K562 (cell line): ENCODE results near the gene ENDOU. TPM values are rescaled to one million over a fixed set of nuclear protein-coding genes. Genes with fewer than 3 reads are reported as not detected.

Experiments used
- ATAC-seq: fragments of 200-7000 bp; cut with Tn5 transposase; 3 replicates; pipeline ENCODE4 v1.9.1; 2020; ENCODE audit warnings: moderate library complexity
- BruUV-seq: library from RNA; stranded (reverse); fragments of 400-500 nt; replicated peaks from 2 replicates; lab custom pipeline; 2021; lab: Mats Ljungman, UMichigan
- CTCF ChIA-PET: fragments of 300-600 bp; formaldehyde crosslinking; extraction: SDS; loops from one replicate; lab custom pipeline; 2021; ENCODE audit warnings: low intra/inter-chr PET ratio; lab: Yijun Ruan, JAX
- POLR2A ChIA-PET: fragments of 300-600, 350-650 bp; sonication (Branson Sonifier 250); formaldehyde crosslinking; extraction: SDS; loops from one replicate; lab custom pipeline; 2021; ENCODE audit warnings: antibody characterized with exemption, inconsistent platforms; lab: Yijun Ruan, JAX
- DNase-seq, 4 experiments: peaks; one replicate each; pipeline versions ENCODE4 v3.0.0 to v3.0.0-alpha.2; 2011 to 2018; ENCODE audit warnings: low spot score in 3 of 4, mixed read lengths in 3 of 4; ENCODE audit errors: extremely low read depth in 1 of 4
- FAIRE-seq: peaks from 2 replicates; lab custom pipeline; 2011; peaks lifted over from hg19 to GRCh38; lab: Jason Lieb, UNC
- H2AFZ ChIP-seq: 2 replicates; pipeline ENCODE4 v1.6.0; 2011; ENCODE audit warnings: low read depth, low read length, control low read depth, inconsistent platforms
- H3K27ac ChIP-seq: fragments of 200-600 bp; 3 replicates; pipeline ENCODE4 v1.8.0; 2011; ENCODE audit warnings: low read depth, mild to moderate bottlenecking, control low read depth, inconsistent platforms, low read length, moderate library complexity, mixed read lengths; ENCODE audit errors: extremely low read depth
- H3K27me3 ChIP-seq, 2 experiments: fragments of 300-600 bp in 1 of 2; 2 replicates in 1 of 2; 3 replicates in 1 of 2; pipeline versions ENCODE4 v1.6.0 to v1.8.0; 2011; ENCODE audit warnings: inconsistent platforms in 2 of 2, low read length in 2 of 2, mild to moderate bottlenecking in 1 of 2, mixed read lengths in 1 of 2, moderate library complexity in 1 of 2; ENCODE audit not compliant: control insufficient read depth in 2 of 2, insufficient read depth in 2 of 2
- H3K36me3 ChIP-seq: fragments of 300-600 bp; 3 replicates; pipeline ENCODE4 v1.8.0; 2011; ENCODE audit warnings: mild to moderate bottlenecking, low read length, inconsistent platforms; ENCODE audit not compliant: control insufficient read depth, insufficient read depth
- H3K4me1 ChIP-seq, 2 experiments: fragments of 200-600 bp in 1 of 2; replicated peaks in 1 of 2; 2 replicates in 1 of 2; 3 replicates in 1 of 2; pipeline versions ENCODE4 v1.5.1 to v1.8.0; 2011; ENCODE audit warnings: inconsistent platforms in 2 of 2, low read length in 2 of 2, mild to moderate bottlenecking in 1 of 2, mixed read lengths in 1 of 2, moderate library complexity in 1 of 2; ENCODE audit not compliant: control insufficient read depth in 2 of 2, insufficient read depth in 2 of 2
- H3K4me2 ChIP-seq: 2 replicates; pipeline ENCODE4 v1.6.1; 2011; ENCODE audit warnings: low read length, control low read depth, inconsistent platforms, mixed read lengths; ENCODE audit not compliant: insufficient read depth
- H3K4me3 ChIP-seq: fragments of 200-600 bp; sonication (generic), shearing (Covaris generic); 2 replicates; pipeline ENCODE4 v1.5.1; 2016; ENCODE audit warnings: control low read depth, inconsistent platforms
- H3K79me2 ChIP-seq: fragments of 200-600 bp; 3 replicates; pipeline ENCODE4 v1.8.0; 2011; ENCODE audit warnings: low read length, inconsistent platforms; ENCODE audit not compliant: control insufficient read depth, insufficient read depth
- H3K9ac ChIP-seq, 2 experiments: 2 replicates each; pipeline versions ENCODE4 v1.6.0 to v1.6.1; 2011; ENCODE audit warnings: low read depth in 2 of 2, low read length in 2 of 2, control low read depth in 1 of 2, inconsistent platforms in 1 of 2, mild to moderate bottlenecking in 1 of 2, mixed read lengths in 1 of 2; ENCODE audit not compliant: insufficient read depth in 1 of 2
- H3K9me1 ChIP-seq: one replicate; pipeline ENCODE4 v1.6.0; 2011; ENCODE audit warnings: inconsistent platforms, mild to moderate bottlenecking, low read length, moderate library complexity; ENCODE audit not compliant: control insufficient read depth, insufficient read depth
- H3K9me3 ChIP-seq: replicated peaks from 2 replicates; pipeline ENCODE4 v1.5.1; 2011; ENCODE audit warnings: low read depth, low read length, inconsistent platforms; ENCODE audit not compliant: control insufficient read depth, insufficient read depth
- H4K20me1 ChIP-seq: replicated peaks from 2 replicates; pipeline ENCODE4 v1.6.1; 2011; ENCODE audit warnings: low read length, inconsistent platforms, mixed read lengths; ENCODE audit not compliant: control insufficient read depth, insufficient read depth
- BRF1 ChIP-seq: IDR thresholded peaks from 3 replicates; pipeline ENCODE4 v1.6.1; 2011; ENCODE audit warnings: borderline replicate concordance, mild to moderate bottlenecking; ENCODE audit not compliant: insufficient read length; ENCODE audit errors: extremely low read depth
- HEY1 ChIP-seq: fragments of 250-450 bp; sonication (Bioruptor Pico); IDR thresholded peaks from 2 replicates; pipeline ENCODE4 v1.5.0; 2020; ENCODE audit warnings: mild to moderate bottlenecking, moderate library complexity, borderline replicate concordance
- HMGN3 ChIP-seq: IDR thresholded peaks from 2 replicates; pipeline ENCODE4 v1.6.1; 2011; ENCODE audit warnings: borderline replicate concordance, low read depth, mild to moderate bottlenecking, mixed read lengths, low read length; ENCODE audit not compliant: insufficient read length; ENCODE audit errors: extremely low read depth
- NFE2 ChIP-seq: IDR thresholded peaks from 2 replicates; pipeline ENCODE4 v1.6.1; 2014; ENCODE audit warnings: antibody characterized with exemption, low read depth
- PTBP1 ChIP-seq: fragments of 200-400 bp; formaldehyde crosslinking; IDR thresholded peaks from 2 replicates; pipeline ENCODE4 v1.6.1; 2017; ENCODE audit warnings: low read depth, low read length
- PYGO2 ChIP-seq: fragments of 450-650 bp; IDR thresholded peaks from 2 replicates; pipeline ENCODE4 v1.6.1; 2016; ENCODE audit warnings: mild to moderate bottlenecking, missing genetic modification characterization, moderate library complexity, missing compliant biosample characterization
- RFX7 ChIP-seq: fragments of 250-450 bp; sonication (Bioruptor Pico); IDR thresholded peaks from 2 replicates; pipeline ENCODE4 v1.5.1; 2021; ENCODE audit warnings: mild to moderate bottlenecking
- TCF15 ChIP-seq: fragments of 250-450 bp; sonication (Bioruptor Pico); IDR thresholded peaks from 2 replicates; pipeline ENCODE4 v1.8.0; 2022; ENCODE audit warnings: moderate library complexity, mild to moderate bottlenecking, inconsistent platforms
- ZBTB33 ChIP-seq: sonication (generic); formaldehyde crosslinking; IDR thresholded peaks from 2 replicates; pipeline ENCODE4 v1.8.1; 2023; ENCODE audit warnings: mild to moderate bottlenecking, missing genetic modification reagents
- WGBS: fragments of 100-300 bp; shearing (Covaris generic); methylation state at CpG from one replicate; pipeline ENCODE4 v1.1.6; 2016; ENCODE audit warnings: low coverage, mixed read lengths; ENCODE audit not compliant: insufficient coverage; ENCODE audit errors: missing lambda C conversion rate; 5-methylcytosine and 5-hydroxymethylcytosine counted together
- in situ Hi-C: fragments of 300-500 bp; cut with MboI; formaldehyde crosslinking; loops from 4 replicates; pipeline ENCODE4 v1.15.0; 2018; ENCODE audit warnings: inconsistent platforms, mixed read lengths
- intact Hi-C: fragments of 100-400 bp; cut with micrococcal nuclease; formaldehyde crosslinking; loops from 2 replicates; pipeline ENCODE4 v1.14.2; 2022
- polyA plus RNA-seq, 8 experiments: library from polyadenylated mRNA; depleted of rRNA in 4 of 8; stranded (reverse) in 5 of 8; unstranded in 3 of 8; fragments of >200 nt; fragmentation: Nextera tagmentation in 2 of 8; fragmentation: Illumina TruSeq in 1 of 8; extraction: Ambion mirVana in 2 of 8; extraction: Trizol in 1 of 8; gene quantifications; 2 replicates each; pipeline versions ENCODE4 v1.2.1 to v1.2.3, GENCODE V29; 2011 to 2014; ENCODE audit warnings: inconsistent platforms in 1 of 8, missing spikeins in 1 of 8
- total RNA-seq, 7 experiments: library from RNA; depleted of rRNA in 6 of 7; stranded (reverse); fragments of >200 nt in 6 of 7; fragmentation: Illumina TruSeq in 2 of 7; extraction: Trizol in 2 of 7; gene quantifications; 2 replicates each; pipeline versions ENCODE4 v1.2.1 to v1.2.3, GENCODE V29; 2011 to 2021; ENCODE audit warnings: low replicate concordance in 1 of 7

Gene ENDOU
- total and polyA plus RNA-seq, 9 of the 15 experiments (the other 6 are each of a cell fraction or from before 2014, with no cell fraction given), result 0.03 TPM; not detected in 8

DNA sequence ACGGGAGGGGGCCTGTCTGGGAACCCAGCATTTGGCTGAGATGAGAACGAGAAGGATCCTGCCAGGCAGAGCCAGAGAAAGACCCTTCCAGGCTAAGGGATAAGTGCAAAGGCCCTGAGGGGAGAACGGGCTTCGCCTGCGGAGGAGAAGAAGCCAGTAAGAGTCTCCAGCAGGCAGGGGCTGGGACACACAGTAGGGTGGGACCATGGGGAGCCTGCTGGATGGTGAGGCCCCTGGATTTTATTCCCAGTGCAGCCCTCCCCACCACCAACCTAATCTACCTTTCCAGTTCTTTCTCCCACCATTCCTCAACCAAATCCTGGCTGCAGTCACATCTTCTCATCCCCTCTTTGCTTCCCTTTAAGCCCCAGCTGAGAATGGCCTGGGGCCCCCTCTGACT, 20.8 kb upstream of the ENDOU start:
- intact Hi-C loops, result no loop called here
- Histone ChIP-seq H3K4me1 (peaks cover 6 to 35% of the 10 kb centered on the region in 2 experiments; a peak in 3 of 5 replicates), H3K4me3 (no peak overlapping the region), H3K27ac (no peak overlapping the region), H3K9ac (no peak overlapping the region; a peak in 1 of 4 replicates), H3K9me3 (no peaks in the 10 kb centered on the region), H4K20me1 (no peaks in the 10 kb centered on the region; the same call in 1 of the 2 replicates), H3K27me3 (peaks cover 30 to 70% of the 10 kb centered on the region in 2 experiments), H3K9me1 (no peaks in the 10 kb centered on the region), H3K79me2 (no peaks in the 10 kb centered on the region), H3K36me3 (no peaks in the 10 kb centered on the region), H2AFZ (no peak overlapping the region), H3K4me2 (no peak overlapping the region)
- DNase-seq (no peak), ATAC-seq (no peak), FAIRE-seq (no peak)
- ChIA-PET CTCF (interaction anchor here (0.6 to 5.5 kb wide), 2 partner anchors 32 to 1068 kb away, joined by 3 to 42 read pairs; no protein-coding TSS in a partner anchor), POLR2A (no interaction called here)
- no TSS peak for BruUV-seq
- TF ChIP-seq HEY1 (CRISPR knock-in tag) (no peak), BRF1 (no peak), PYGO2 (tag) (no peak), HMGN3 (no peak), PTBP1 (no peak), RFX7 (no peak), ZBTB33 (CRISPR knock-in tag) (no peak), TCF15 (CRISPR knock-in tag) (no peak), NFE2 (no peak)
- 25% methylated on average over 5 of the region's 5 CpGs for WGBS
- in situ Hi-C loops, result no loop called here
